Large intestine (tissue), 3 donors: Measurements from ENCODE around the gene EEF1AKMT4. TPM values are rescaled to one million over a fixed set of nuclear protein-coding genes. Genes with fewer than 3 reads are reported as not detected.
A peak's percentile ranks its signal among the peaks of the same experiment; 100 is the strongest.

Experiments used
- DNase-seq, 2 donors: peaks; one replicate each; pipeline versions ENCODE4 v3.0.0 to v3.0.0-alpha.2; 2013
- H3K27ac ChIP-seq: one replicate; pipeline ENCODE4 v1.5.1; 2013; ENCODE audit warnings: low read length
- H3K27me3 ChIP-seq: 2 replicates; pipeline ENCODE4 v1.6.1; 2013; ENCODE audit warnings: low read length; ENCODE audit not compliant: control insufficient read depth, insufficient read depth
- H3K36me3 ChIP-seq: 2 replicates; pipeline ENCODE4 v1.6.1; 2013; ENCODE audit warnings: low read length; ENCODE audit not compliant: control insufficient read depth, insufficient read depth
- H3K4me1 ChIP-seq: one replicate; pipeline ENCODE4 v1.6.1; 2013; ENCODE audit warnings: low read length; ENCODE audit not compliant: control insufficient read depth, insufficient read depth
- H3K4me3 ChIP-seq: one replicate; pipeline ENCODE4 v1.5.1; 2013; ENCODE audit warnings: low read length
- H3K9me3 ChIP-seq: one replicate; pipeline ENCODE4 v1.6.1; 2013; ENCODE audit warnings: mild to moderate bottlenecking, low read depth, low read length, moderate library complexity; ENCODE audit not compliant: control insufficient read depth
- WGBS: methylation state at CpG from one replicate; pipeline ENCODE4 v1.1.5; 2013; ENCODE audit warnings: low lambda C conversion rate; ENCODE audit not compliant: insufficient coverage; 5-methylcytosine and 5-hydroxymethylcytosine counted together
- polyA plus RNA-seq: library from polyadenylated mRNA; unstranded; fragments of 120-200 nt; gene quantifications from one replicate; pipeline ENCODE4 v1.2.1, GENCODE V29; 2013

The EEF1AKMT4 gene
- polyA plus RNA-seq, 1 donor, result 5.3 TPM

DNA sequence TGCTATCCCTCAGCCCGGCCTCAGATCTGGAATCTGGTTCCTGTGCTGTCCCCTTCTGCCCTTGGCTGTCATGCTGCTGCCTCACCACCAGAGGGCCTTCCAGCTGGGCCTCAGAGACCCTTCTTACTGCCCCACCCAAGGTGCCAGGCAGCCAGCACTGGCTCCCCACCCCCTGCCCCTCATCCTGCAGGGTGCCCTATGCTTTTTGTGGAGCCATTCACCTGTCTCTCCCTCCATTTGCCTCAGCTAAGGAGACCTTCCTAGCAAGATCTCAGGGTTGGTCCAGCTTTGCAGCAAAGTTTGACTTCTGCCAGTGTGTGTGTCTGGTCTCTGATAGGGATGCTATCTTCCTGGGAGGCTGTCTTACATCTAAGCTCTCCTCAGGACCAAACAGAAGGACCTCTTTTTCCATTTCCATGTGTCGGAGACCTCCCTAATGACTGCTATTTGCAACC, 22.0 kb upstream of the EEF1AKMT4 start:
- H3K36me3 ChIP-seq, result no peaks in the 10 kb centered on the region

DNA sequence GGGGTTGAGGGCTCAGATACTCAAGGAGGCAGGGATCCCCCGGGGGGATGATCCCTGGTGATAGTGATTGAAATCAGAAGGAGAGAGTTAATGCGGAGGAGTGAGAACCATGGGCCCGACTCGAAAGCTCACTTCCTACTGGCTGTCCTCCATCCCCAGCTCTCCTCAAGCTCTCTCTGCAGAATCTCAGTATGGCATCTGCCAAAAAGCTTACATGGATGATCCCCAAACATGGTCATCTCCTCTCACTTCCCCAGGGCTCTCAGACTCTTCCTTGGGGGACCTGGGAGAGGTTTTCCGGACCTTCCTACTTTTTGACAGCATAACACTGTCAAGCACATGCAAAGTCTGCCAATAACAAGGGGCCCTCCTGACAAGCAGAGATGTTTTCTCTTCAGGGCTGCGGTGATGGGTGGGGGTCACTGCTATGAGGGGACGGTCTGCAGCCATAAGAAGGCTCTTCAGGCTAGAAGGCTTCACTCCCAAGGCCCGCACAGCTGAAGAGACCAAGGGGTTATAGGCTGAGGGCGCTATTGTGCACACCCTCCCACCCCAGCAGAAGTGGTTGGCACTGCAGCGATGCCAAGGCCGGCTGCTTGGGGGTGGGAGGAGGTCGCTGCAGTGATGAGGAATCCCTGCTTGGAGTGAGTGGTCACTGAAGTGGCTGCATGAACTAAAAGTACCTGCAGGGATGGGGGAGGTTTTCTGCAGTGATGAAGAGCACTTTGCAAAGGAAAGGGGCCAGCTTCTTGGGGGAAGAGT, 20.9 kb upstream of the EEF1AKMT4 start:
- DNase-seq, result no peak
- Histone ChIP-seq H3K27me3 (peaks cover 61% of the 10 kb centered on the region), H3K4me1 (peaks cover 8% of the 10 kb centered on the region), H3K9me3 (peaks cover 10% of the 10 kb centered on the region), H3K4me3 (no peak overlapping the region), H3K27ac (no peak overlapping the region), H3K36me3 (no peaks in the 10 kb centered on the region)
- 0% methylated on average over 1 of the region's 12 CpGs for WGBS

More for the DNA sequence above, 22.0 kb upstream of the EEF1AKMT4 start:
- DNase-seq, result no peak
- Histone ChIP-seq H3K4me3 (no peak overlapping the region), H3K9me3 (peaks cover 6% of the 10 kb centered on the region), H3K27me3 (peaks cover 50% of the 10 kb centered on the region), H3K4me1 (peaks cover 8% of the 10 kb centered on the region), H3K27ac (no peak overlapping the region)
- WGBS, result no CpG with 5 or more reads among the region's 2 CpGs

GRCh38 chr3:184229394-184230080, 19.9 kb upstream of the EEF1AKMT4 start, which contains the start of gene VWA5B2:
TSS of gene VWA5B2 (plus strand) at chr3:184229585. CDS start at chr3:184230529, 944 bp downstream.
- no peaks in the 10 kb centered on the region for H3K36me3 ChIP-seq
- peaks cover 67% of the 10 kb centered on the region for H3K27me3 ChIP-seq
- no peak within 1 kb of the TSS for H3K27ac ChIP-seq
- H3K4me3 ChIP-seq, result peak within 1 kb of the TSS; percentile 35
- WGBS, result no CpG with 5 or more reads among the region's 66 CpGs
- H3K9me3 ChIP-seq, result peaks cover 10% of the 10 kb centered on the region
- peak; percentile 46 to 59 for DNase-seq
- peaks cover 8% of the 10 kb centered on the region for H3K4me1 ChIP-seq

DNA sequence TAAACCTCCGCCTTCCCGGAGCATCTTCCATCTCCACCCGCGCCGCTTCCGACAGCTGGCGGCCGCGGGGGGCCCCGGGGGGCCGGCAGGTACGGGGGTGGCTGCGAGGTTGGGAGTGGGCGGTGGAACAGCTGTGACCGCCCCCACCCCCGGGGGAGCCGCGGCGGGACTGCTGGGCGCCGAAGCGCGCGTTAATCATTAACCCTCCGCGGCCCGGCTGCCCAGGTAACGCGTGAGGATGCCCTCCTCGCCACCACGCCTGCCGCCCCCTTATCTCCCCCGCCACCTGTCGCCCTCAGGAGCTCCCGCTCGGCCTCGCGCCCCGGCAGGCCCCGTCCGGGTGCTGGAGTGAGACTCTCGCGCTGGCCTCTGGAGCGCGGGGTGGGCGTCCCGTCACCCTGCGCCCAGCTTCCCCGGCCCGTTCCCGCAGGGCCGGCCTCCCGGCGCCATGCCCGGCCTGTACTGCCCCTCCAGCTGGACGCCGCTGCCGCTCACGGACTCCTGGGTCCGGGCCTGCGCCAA, 19.3 kb upstream of the EEF1AKMT4 start:
- peak; percentile 34 to 60 for DNase-seq
- no peaks in the 10 kb centered on the region for H3K36me3 ChIP-seq
- H3K27ac ChIP-seq, result no peak overlapping the region
- peaks cover 70% of the 10 kb centered on the region for H3K27me3 ChIP-seq
- peaks cover 10% of the 10 kb centered on the region for H3K9me3 ChIP-seq
- peak overlapping the region; percentile 35 for H3K4me3 ChIP-seq
- no CpG with 5 or more reads among the region's 61 CpGs for WGBS
- peaks cover 8% of the 10 kb centered on the region for H3K4me1 ChIP-seq

DNA sequence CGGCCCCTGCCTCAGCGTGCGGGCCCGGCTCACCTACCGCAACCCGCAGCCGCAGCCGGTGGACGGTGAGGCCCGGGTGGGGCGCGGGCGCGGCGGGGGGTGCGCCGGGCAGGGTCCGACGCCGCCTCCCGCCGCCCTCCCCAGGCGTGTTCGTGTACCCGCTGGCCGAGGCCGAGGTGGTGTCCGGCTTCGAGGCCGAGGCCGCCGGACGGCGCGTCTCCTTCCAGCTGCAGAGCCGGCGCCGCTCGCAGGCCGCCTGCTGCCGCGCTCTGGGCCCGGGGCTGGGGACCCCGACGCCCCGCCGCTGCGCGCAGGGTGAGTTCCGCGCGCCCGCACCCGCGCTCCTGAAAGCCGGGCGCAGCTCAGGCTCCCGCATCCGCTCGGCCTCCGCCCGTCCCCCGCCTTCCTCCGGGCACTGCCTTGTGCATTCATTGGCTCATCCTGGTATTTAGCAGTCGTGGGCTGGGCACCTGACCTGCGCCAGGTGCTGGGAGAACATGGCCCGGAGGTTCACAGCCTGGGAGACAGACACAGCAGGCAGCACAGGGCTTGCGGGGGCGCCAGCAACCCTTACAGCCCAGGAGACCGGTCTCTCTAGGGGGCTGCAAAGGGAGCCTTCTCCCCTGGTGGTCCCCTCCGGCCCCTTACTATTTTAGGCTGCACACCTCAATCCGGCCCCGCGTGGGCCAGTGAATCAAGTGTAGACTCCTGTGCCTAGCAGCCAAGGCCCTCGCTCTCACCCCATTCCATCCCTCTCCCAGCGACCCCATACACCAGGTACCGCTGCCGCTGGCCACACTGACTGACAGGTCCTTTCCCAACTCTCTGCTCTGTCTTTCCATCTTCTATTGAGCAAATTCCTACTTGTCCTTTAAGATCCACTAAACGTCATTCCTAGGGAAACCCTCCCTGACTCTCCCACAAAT, 18.6 kb upstream of the EEF1AKMT4 start:
- Histone ChIP-seq H3K36me3 (no peaks in the 10 kb centered on the region), H3K27ac (no peak overlapping the region), H3K4me1 (peaks cover 8% of the 10 kb centered on the region), H3K27me3 (peaks cover 72% of the 10 kb centered on the region), H3K4me3 (peak overlapping the region; percentile 4), H3K9me3 (peaks cover 10% of the 10 kb centered on the region)
- DNase-seq, result peak in 1 of 2 donors; percentile 18
- WGBS, result 40% methylated on average over 2 of the region's 79 CpGs

DNA sequence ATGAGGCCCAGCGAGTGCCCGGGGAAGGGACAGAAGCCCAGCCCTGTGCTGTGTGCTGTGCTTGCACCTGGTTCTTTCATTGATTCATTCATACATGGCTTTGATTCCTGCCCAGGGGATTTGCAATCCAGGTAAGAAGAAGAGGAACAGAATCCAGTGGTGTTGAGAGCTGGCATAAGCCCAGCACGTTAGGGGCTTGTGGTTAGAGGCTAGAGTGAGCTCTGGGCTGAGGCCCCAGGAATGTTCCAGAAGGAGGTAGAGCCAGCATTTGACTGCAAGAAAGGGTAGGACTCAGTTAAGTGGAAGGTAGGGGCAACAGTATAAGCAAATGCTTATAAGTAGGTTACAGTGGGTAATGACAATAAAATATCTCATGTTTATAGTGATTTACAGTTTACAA, 17.8 kb upstream of the EEF1AKMT4 start:
- H3K4me1 ChIP-seq, result peaks cover 8% of the 10 kb centered on the region
- DNase-seq, result no peak
- WGBS, result no CpG with 5 or more reads among the region's 3 CpGs
- no peak overlapping the region for H3K27ac ChIP-seq
- H3K36me3 ChIP-seq, result no peaks in the 10 kb centered on the region
- H3K4me3 ChIP-seq, result no peak overlapping the region
- H3K27me3 ChIP-seq, result peaks cover 74% of the 10 kb centered on the region
- peaks cover 10% of the 10 kb centered on the region for H3K9me3 ChIP-seq

DNA sequence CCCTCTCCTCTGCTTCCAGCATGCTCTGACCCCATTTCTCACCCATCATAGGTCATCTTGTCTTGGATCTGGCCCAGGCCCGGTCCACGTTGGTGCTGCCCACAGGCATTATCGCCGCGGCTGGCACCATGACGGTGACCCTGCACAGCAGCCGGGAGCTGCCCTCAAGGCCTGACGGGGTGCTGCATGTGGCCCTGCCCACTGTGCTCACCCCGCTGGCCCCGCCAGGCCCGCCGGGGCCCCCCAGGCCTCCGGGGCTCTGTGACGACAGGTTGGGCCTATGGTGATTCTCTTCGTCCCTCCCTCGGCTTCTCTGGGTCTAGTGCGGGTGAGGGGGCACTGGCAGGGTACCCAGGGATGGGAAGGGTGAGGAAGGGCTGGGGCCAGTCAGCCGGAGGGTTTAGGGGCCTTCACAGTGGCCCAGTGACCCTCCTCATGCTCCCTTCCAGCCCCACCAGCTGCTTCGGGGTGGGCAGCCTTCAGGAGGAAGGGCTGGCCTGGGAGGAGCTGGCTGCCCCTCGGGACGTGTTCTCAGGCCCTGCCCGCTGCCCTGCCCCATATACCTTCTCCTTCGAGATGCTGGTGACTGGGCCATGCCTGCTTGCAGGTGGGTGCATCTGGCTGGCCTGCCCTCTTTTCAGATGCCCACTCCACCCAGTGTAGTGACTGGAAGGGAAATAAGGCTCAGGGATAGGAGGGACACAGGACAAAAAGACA, 16.2 kb upstream of the EEF1AKMT4 start:
- Histone ChIP-seq H3K27ac (no peak overlapping the region), H3K9me3 (peaks cover 10% of the 10 kb centered on the region), H3K4me1 (peaks cover 8% of the 10 kb centered on the region), H3K36me3 (no peaks in the 10 kb centered on the region), H3K27me3 (peaks cover 70% of the 10 kb centered on the region), H3K4me3 (no peak overlapping the region)
- WGBS, result no CpG with 5 or more reads among the region's 23 CpGs
- no peak for DNase-seq

GRCh38 chr3:184234224-184234623, 15.2 kb upstream of the EEF1AKMT4 start:
- Histone ChIP-seq H3K27me3 (peaks cover 61% of the 10 kb centered on the region), H3K36me3 (no peaks in the 10 kb centered on the region), H3K9me3 (peaks cover 10% of the 10 kb centered on the region), H3K27ac (no peak overlapping the region), H3K4me1 (peaks cover 8% of the 10 kb centered on the region), H3K4me3 (no peak overlapping the region)
- no CpG with 5 or more reads among the region's 4 CpGs for WGBS
- DNase-seq, result no peak

GRCh38 chr3:184234671-184235380, 14.6 kb upstream of the EEF1AKMT4 start:
- DNase-seq, result no peak
- Histone ChIP-seq H3K9me3 (peaks cover 8% of the 10 kb centered on the region), H3K4me3 (no peak overlapping the region), H3K27me3 (peaks cover 56% of the 10 kb centered on the region), H3K36me3 (no peaks in the 10 kb centered on the region), H3K4me1 (peaks cover 5% of the 10 kb centered on the region), H3K27ac (no peak overlapping the region)
- WGBS, result no CpG with 5 or more reads among the region's 19 CpGs
